22Rv1 (cell line): ENCODE measurements around the gene MRE11.

ENCODE experiments used
- H3K27ac ChIP-seq: fragments of 450-650 bp; 2 replicates; pipeline ENCODE4 v1.5.1; 2017
- ZFX ChIP-seq: fragments of 450-650 bp; IDR thresholded peaks from 2 replicates; pipeline ENCODE4 v1.6.1; 2017; ENCODE audit warnings: antibody characterized with exemption, borderline replicate concordance
- TF ChIP-seq, protein P1 (sequence below): fragments of 450-650 bp; IDR thresholded peaks from 2 replicates; pipeline ENCODE4 v1.5.1; 2017; ENCODE audit warnings: mild to moderate bottlenecking

The MRE11 gene

DNA sequence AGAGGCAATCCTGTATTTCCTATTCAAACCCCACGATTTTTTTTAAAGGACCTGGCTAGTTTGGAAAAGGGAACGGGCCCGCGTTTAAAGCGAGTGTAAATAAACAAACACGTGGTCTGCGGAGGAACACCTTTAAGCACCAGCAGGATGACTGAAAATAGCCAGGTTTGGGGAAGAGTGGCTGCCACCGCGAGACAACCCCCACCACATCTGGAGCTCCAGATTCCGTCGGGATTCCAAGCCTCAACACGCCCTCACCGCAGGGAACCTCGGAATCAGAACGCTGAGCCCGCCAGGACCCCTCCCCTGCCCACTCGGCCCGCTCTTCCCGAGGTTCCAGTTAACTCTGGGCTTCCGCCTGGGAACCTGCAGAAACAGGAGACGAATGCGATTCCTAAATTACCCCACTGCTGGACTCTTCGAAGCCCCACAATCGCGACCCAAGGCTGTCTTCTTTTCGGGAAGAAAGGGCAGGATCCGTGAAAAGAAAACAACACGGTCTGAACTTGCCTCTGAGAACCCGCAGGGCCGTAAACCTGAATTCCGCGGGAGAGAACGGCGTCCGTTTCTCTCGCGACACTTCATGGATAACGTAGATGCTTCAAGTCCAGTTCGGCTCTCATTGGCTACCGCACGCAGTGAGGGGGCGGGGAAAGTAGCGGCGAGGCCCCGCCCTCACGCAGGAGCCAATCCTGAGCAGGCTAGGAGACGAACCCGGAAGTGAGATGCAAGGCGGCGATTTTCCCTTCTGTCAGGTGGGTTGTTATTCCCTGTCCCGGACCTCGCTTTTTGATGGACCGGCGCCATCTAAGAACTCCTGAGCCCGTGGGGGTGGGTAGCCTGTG lies at the start of gene MRE11, which contains the start of gene ANKRD49:
Gene MRE11 (minus strand): TSS at position 564 of the 845 bp plus-strand sequence. CDS start 1,043 bp downstream, outside the sequence.
Gene ANKRD49 (plus strand): TSS at position 704 of the 845 bp plus-strand sequence. CDS start 2,710 bp downstream, outside the sequence.
- no peak for TF ChIP-seq ZFX
- TF ChIP-seq, protein P1, sequence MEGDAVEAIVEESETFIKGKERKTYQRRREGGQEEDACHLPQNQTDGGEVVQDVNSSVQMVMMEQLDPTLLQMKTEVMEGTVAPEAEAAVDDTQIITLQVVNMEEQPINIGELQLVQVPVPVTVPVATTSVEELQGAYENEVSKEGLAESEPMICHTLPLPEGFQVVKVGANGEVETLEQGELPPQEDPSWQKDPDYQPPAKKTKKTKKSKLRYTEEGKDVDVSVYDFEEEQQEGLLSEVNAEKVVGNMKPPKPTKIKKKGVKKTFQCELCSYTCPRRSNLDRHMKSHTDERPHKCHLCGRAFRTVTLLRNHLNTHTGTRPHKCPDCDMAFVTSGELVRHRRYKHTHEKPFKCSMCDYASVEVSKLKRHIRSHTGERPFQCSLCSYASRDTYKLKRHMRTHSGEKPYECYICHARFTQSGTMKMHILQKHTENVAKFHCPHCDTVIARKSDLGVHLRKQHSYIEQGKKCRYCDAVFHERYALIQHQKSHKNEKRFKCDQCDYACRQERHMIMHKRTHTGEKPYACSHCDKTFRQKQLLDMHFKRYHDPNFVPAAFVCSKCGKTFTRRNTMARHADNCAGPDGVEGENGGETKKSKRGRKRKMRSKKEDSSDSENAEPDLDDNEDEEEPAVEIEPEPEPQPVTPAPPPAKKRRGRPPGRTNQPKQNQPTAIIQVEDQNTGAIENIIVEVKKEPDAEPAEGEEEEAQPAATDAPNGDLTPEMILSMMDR = no peak
- H3K27ac ChIP-seq = peak within 1 kb of the TSS; percentile 81

DNA sequence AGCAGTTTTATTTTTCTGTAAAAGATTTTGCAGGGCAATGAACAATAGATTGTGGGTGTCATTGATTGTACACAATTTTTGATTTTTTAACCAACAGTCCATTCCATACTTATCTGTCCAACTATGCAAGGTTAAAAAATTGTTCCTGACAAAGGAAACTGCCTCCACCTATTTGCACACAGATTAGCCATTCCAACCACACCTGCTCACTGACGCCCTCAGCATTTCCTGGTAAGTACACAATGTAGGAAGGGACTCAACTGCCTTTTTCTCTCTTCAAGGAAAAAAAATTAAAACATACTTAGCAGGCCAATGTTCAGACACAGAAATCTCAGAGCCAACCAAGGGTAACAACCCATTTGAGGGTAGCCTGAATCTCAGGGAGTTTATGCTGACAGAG lies 45.8 kb upstream of the MRE11 start:
- no peak overlapping the region for H3K27ac ChIP-seq
- TF ChIP-seq ZFX = no peak
- TF ChIP-seq, protein P1 = no peak

DNA sequence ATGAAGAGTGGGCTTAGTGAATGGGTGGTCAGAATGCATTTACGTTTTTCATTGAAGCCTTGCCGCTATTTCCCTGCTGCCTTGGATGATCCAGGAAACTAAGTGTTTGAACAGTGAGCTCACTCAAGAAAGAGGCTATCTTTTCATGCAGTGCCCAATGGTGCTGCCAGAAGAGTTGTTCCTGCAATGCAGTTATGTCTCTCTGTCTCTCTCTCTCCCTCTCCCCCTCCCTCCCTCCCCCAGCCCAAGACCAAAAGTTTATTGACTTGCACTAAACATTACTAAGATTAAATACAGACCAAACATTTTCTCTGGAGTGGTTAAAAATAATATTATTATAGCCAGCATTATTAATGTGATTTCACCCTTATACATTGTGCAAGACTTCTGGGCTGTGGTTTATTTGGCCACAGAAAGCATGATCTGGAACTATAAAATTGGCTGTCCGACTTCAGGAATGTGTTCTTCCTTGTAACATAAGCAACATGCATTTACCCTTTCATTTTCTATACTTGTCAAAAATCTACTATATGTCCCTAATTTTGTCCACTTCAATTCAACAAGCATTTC lies 43.5 kb upstream of the MRE11 start:
- no peak for TF ChIP-seq ZFX
- TF ChIP-seq, protein P1 = no peak
- H3K27ac ChIP-seq = no peak overlapping the region

DNA sequence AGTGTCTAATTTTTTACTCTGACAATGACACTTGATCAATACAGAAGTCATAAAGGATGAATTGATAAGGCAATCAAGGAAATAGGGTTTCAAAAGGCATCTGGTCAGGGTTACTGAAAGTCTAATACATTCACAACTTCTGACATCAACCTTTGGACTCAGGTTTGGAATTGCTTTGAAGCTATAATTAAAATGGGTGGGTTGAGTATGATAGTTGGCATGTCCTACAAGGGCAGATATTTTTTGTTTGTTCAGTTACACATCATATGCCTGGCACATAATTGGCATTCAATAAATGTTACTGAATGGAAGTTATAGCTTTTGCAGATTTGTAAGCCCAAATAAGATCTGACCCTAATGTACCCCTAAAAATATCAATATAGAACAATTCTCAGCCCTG lies 42.7 kb upstream of the MRE11 start:
- no peak overlapping the region for H3K27ac ChIP-seq
- TF ChIP-seq, protein P1 = no peak
- no peak for TF ChIP-seq ZFX

- H3K27ac ChIP-seq = no peak overlapping the region
- TF ChIP-seq, protein P1 = no peak
- no peak for TF ChIP-seq ZFX
Observed at GRCh38 chr11:94533696-94534630, 40.3 kb upstream of the MRE11 start.

DNA sequence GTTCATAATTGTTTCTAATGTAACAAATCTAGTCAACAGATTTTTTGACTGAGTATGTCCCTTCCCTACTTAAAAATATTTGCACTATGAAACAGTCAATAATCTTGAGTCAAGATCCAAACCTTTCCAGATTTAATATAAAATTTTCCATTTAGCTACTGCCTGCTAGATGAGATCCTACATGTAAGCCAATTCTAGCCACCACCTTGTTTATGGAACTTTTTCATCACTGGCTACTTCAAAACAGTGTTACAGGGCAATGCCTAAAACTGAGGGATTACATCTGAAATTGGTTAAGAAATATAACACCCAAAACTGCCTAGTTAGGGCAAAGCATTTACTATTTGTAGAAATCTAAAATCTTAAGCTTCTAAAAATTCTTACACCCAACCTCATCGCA lies 39.6 kb upstream of the MRE11 start:
- TF ChIP-seq, protein P1 = no peak
- no peak for TF ChIP-seq ZFX
- H3K27ac ChIP-seq = no peak overlapping the region
